Right lobe of liver (tissue), 4 donors: ENCODE data around the gene ZNF101.

Experiments
- POLR2A ChIP-seq: fragments of 450-650 bp; IDR thresholded peaks from one replicate; pipeline ENCODE4 v1.6.1; 2017; ENCODE audit warnings: antibody characterized with exemption, mild to moderate bottlenecking
- TF ChIP-seq, protein P1 (sequence below), 4 donors: fragments of 200-600 bp in 3 of 4; fragments of 450-650 bp in 1 of 4; IDR thresholded peaks; one replicate each; pipeline versions ENCODE4 v1.5.1 to v1.8.0; 2016 to 2022; ENCODE audit warnings: antibody characterized with exemption in 4 of 4, mild to moderate bottlenecking in 2 of 4
- donor health status: DM: no; HTN: no; CAD: no.
- donor health status: DM: no; HTN: no; CAD: no.
- donor health status: DM: no; HTN: yes; CAD: no.

DNA sequence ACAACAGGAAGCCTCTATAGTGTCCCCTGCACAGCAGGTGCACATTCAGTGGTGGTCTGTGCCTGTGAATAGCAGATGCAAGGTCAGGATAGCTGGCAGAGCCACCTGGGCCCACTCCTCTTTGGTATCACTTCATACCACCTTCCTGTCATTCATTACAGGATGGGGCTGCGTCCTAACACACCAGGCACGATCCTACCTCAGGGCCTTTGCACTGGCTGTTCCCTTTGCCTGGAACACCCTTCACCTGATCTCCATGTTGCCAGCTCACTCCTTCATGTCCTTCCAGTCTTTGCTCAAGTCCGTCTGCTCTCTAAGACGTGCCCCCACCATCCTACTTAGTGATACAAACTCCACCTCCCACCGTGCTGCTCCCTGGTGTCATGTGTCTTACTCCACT is 36.0 kb upstream of the ZNF101 start:
- TF ChIP-seq POLR2A, result no peak
- TF ChIP-seq, protein P1, sequence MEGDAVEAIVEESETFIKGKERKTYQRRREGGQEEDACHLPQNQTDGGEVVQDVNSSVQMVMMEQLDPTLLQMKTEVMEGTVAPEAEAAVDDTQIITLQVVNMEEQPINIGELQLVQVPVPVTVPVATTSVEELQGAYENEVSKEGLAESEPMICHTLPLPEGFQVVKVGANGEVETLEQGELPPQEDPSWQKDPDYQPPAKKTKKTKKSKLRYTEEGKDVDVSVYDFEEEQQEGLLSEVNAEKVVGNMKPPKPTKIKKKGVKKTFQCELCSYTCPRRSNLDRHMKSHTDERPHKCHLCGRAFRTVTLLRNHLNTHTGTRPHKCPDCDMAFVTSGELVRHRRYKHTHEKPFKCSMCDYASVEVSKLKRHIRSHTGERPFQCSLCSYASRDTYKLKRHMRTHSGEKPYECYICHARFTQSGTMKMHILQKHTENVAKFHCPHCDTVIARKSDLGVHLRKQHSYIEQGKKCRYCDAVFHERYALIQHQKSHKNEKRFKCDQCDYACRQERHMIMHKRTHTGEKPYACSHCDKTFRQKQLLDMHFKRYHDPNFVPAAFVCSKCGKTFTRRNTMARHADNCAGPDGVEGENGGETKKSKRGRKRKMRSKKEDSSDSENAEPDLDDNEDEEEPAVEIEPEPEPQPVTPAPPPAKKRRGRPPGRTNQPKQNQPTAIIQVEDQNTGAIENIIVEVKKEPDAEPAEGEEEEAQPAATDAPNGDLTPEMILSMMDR (IDR thresholded peaks at IDR 0.05), result no peak
